SK-N-SH (cell line): ENCODE data around the gene ARGLU1. TPM values are rescaled to one million over a fixed set of nuclear protein-coding genes. Genes with fewer than 3 reads are reported as not detected.

Experiments used
- CTCF ChIA-PET: fragments of 300-600, 350-600 bp; formaldehyde crosslinking; extraction: SDS; loops from one replicate; lab custom pipeline; 2021; lab: Yijun Ruan, JAX
- POLR2A ChIA-PET: fragments of 350-600 bp; sonication (Branson Sonifier 250); formaldehyde crosslinking; extraction: SDS; loops from one replicate; lab custom pipeline; 2020; ENCODE audit warnings: antibody characterized with exemption, inconsistent platforms; lab: Yijun Ruan, JAX
- DNase-seq: peaks from one replicate; pipeline ENCODE4 v3.0.0; 2012
- H2AFZ ChIP-seq: fragments of 200-600 bp; sonication (generic); 2 replicates; pipeline ENCODE4 v1.8.1; 2016; ENCODE audit warnings: antibody characterized with exemption, mild to moderate bottlenecking, low read depth
- H3F3A ChIP-seq: fragments of 200-600 bp; sonication (generic); replicated peaks from 2 replicates; pipeline ENCODE3; 2016; ENCODE audit warnings: antibody characterized with exemption, mild to moderate bottlenecking; ENCODE audit not compliant: insufficient read depth
- H3K27ac ChIP-seq, 2 experiments: fragments of 200-500 bp in 1 of 2; fragments of 200-600 bp in 1 of 2; sonication (Bioruptor generic) in 1 of 2; sonication (generic), shearing (Covaris generic) in 1 of 2; 2 replicates each; pipeline versions ENCODE4 v1.5.1 to v1.6.1; 2014 to 2016; ENCODE audit warnings: low read depth in 2 of 2, inconsistent platforms in 1 of 2, low read length in 1 of 2, mild to moderate bottlenecking in 1 of 2, mixed read lengths in 1 of 2
- H3K27me3 ChIP-seq: fragments of 200-600 bp; sonication (generic), shearing (Covaris generic); 2 replicates; pipeline ENCODE4 v1.6.1; 2016; ENCODE audit warnings: mixed run types; ENCODE audit not compliant: insufficient read depth
- H3K36me3 ChIP-seq, 2 experiments: fragments of 200-500 bp in 1 of 2; fragments of 200-600 bp in 1 of 2; sonication (Bioruptor generic) in 1 of 2; sonication (generic) in 1 of 2; replicated peaks in 1 of 2; 2 replicates each; pipeline versions ENCODE3 to v1.5.1; 2014 to 2016; ENCODE audit warnings: low read length in 1 of 2, mild to moderate bottlenecking in 1 of 2; ENCODE audit not compliant: insufficient read depth in 2 of 2, control insufficient read depth in 1 of 2
- H3K4me1 ChIP-seq, 2 experiments: fragments of 200-500 bp in 1 of 2; fragments of 200-600 bp in 1 of 2; sonication (Bioruptor generic) in 1 of 2; sonication (generic), shearing (Covaris generic) in 1 of 2; 2 replicates each; pipeline versions ENCODE4 v1.5.1 to v1.6.1; 2014 to 2016; ENCODE audit warnings: low read depth in 1 of 2, low read length in 1 of 2, mixed run types in 1 of 2; ENCODE audit not compliant: insufficient read depth in 2 of 2, control insufficient read depth in 1 of 2
- H3K4me2 ChIP-seq: fragments of 200-600 bp; sonication (generic), shearing (Covaris generic); 2 replicates; pipeline ENCODE4 v1.6.1; 2017; ENCODE audit warnings: mixed run types
- H3K4me3 ChIP-seq, 2 experiments: fragments of 200-500 bp in 1 of 2; fragments of 200-600 bp in 1 of 2; sonication (Bioruptor generic) in 1 of 2; sonication (generic), shearing (Covaris generic) in 1 of 2; 2 replicates each; pipeline versions ENCODE4 v1.5.1 to v1.8.1; 2014 to 2016; ENCODE audit warnings: low read depth in 2 of 2, inconsistent platforms in 1 of 2, low read length in 1 of 2, mild to moderate bottlenecking in 1 of 2, mixed read lengths in 1 of 2, moderate library complexity in 1 of 2
- H3K79me2 ChIP-seq: fragments of 200-600 bp; sonication (generic); 2 replicates; pipeline ENCODE4 v1.8.1; 2017; ENCODE audit warnings: mild to moderate bottlenecking; ENCODE audit not compliant: insufficient read depth
- H3K9ac ChIP-seq: fragments of 200-600 bp; sonication (generic); 2 replicates; pipeline ENCODE4 v1.6.1; 2017; ENCODE audit warnings: mixed run types
- H3K9me2 ChIP-seq: fragments of 200-600 bp; sonication (generic); 2 replicates; pipeline ENCODE4 v1.6.1; 2017; ENCODE audit warnings: mixed run types
- H3K9me3 ChIP-seq: fragments of 200-600 bp; sonication (generic); 2 replicates; pipeline ENCODE4 v1.6.1; 2017; ENCODE audit warnings: mixed run types, mild to moderate bottlenecking, moderate library complexity
- H4K20me1 ChIP-seq: fragments of 200-600 bp; sonication (generic); 2 replicates; pipeline ENCODE4 v1.6.1; 2017; ENCODE audit warnings: mild to moderate bottlenecking, mixed run types; ENCODE audit not compliant: insufficient read depth
- CTCF ChIP-seq: fragments of 200-600 bp; sonication (generic); IDR thresholded peaks from 2 replicates; pipeline ENCODE4 v1.6.1; 2017; ENCODE audit warnings: antibody characterized with exemption, mild to moderate bottlenecking, moderate library complexity
- ELF1 ChIP-seq: IDR thresholded peaks from 2 replicates; pipeline ENCODE4 v1.4.0; 2012
- EP300 ChIP-seq, 2 experiments: IDR thresholded peaks; 2 replicates each; pipeline versions ENCODE4 v1.4.0 to v1.6.1; 2012; ENCODE audit warnings: borderline replicate concordance in 1 of 2, low read depth in 1 of 2, low read length in 1 of 2
- EZH2phosphoT487 ChIP-seq: fragments of 200-600 bp; sonication (generic); IDR thresholded peaks from 2 replicates; pipeline ENCODE4 v1.6.1; 2017; ENCODE audit warnings: low read depth, mixed run types, mild to moderate bottlenecking, antibody characterized with exemption, moderate library complexity, borderline replicate concordance
- FOXJ3 ChIP-seq: sonication (generic); formaldehyde crosslinking; IDR thresholded peaks from 2 replicates; pipeline ENCODE4 v1.5.1; 2020; ENCODE audit warnings: mild to moderate bottlenecking, missing genetic modification reagents
- GABPA ChIP-seq: IDR thresholded peaks from 2 replicates; pipeline ENCODE4 v1.4.0; 2012; ENCODE audit warnings: low read depth, mild to moderate bottlenecking
- GATA2 ChIP-seq: sonication (generic); formaldehyde crosslinking; IDR thresholded peaks from 2 replicates; pipeline ENCODE4 v1.5.0; 2020; ENCODE audit warnings: mild to moderate bottlenecking, missing genetic modification reagents
- MXI1 ChIP-seq: IDR thresholded peaks from 2 replicates; pipeline ENCODE4 v1.6.1; 2012; ENCODE audit warnings: mild to moderate bottlenecking, low read depth, low read length, improper control_type of control experiment
- NFIC ChIP-seq: IDR thresholded peaks from 2 replicates; pipeline ENCODE4 v1.4.0; 2012; ENCODE audit warnings: borderline replicate concordance
- POLR2AphosphoS5 ChIP-seq: IDR thresholded peaks from 2 replicates; pipeline ENCODE4 v1.6.1; 2012; ENCODE audit warnings: low read depth, low read length
- RCOR1 ChIP-seq: fragments of 150-350 bp; IDR thresholded peaks from 2 replicates; pipeline ENCODE4 v1.6.1; 2017; ENCODE audit warnings: antibody characterized with exemption, low read length
- REST ChIP-seq: IDR thresholded peaks from 2 replicates; pipeline ENCODE4 v1.6.1; 2012; ENCODE audit warnings: mild to moderate bottlenecking, low read depth, low read length, moderate library complexity
- RXRA ChIP-seq: IDR thresholded peaks from 2 replicates; pipeline ENCODE4 v1.4.0; 2012; ENCODE audit warnings: low read depth, mild to moderate bottlenecking, borderline replicate concordance
- SMC3 ChIP-seq: IDR thresholded peaks from 2 replicates; pipeline ENCODE4 v1.6.1; 2012; ENCODE audit warnings: low read depth, low read length, improper control_type of control experiment
- TEAD4 ChIP-seq: IDR thresholded peaks from 2 replicates; pipeline ENCODE4 v1.4.0; 2012; ENCODE audit warnings: mild to moderate bottlenecking, borderline replicate concordance; ENCODE audit not compliant: insufficient read depth
- USF1 ChIP-seq: IDR thresholded peaks from 2 replicates; pipeline ENCODE4 v1.4.0; 2012; ENCODE audit warnings: low read depth, borderline replicate concordance
- USF2 ChIP-seq: fragments of 150-350 bp; IDR thresholded peaks from 2 replicates; pipeline ENCODE4 v1.6.1; 2017; ENCODE audit warnings: antibody characterized with exemption, low read length, low read depth, borderline replicate concordance
- ZBTB33 ChIP-seq: IDR thresholded peaks from 2 replicates; pipeline ENCODE4 v1.4.0; 2012; ENCODE audit warnings: low read depth, borderline replicate concordance
- whole genome bisulfite sequencing: methylation state at CpG from one replicate; pipeline ENCODE4 v1.1.6; 2017; ENCODE audit warnings: low lambda C conversion rate; 5-methylcytosine and 5-hydroxymethylcytosine counted together
- polyA plus RNA-seq, 3 experiments: library from polyadenylated mRNA; depleted of rRNA; stranded (reverse); fragments of >200 nt; gene quantifications; 2 replicates each; pipeline ENCODE4 v1.2.3, GENCODE V29; 2012

The ARGLU1 gene
- polyA plus RNA-seq, 1 of the 3 experiments (the other 2 are of a cell fraction), result 101 TPM

GRCh38 chr13:106591299-106591698 is 23.4 kb upstream of the ARGLU1 start:
- ChIA-PET POLR2A (no interaction called here), CTCF (interaction anchor here (1.2 kb wide), 1 partner anchor 55 kb away, joined by 3 read pairs; no protein-coding TSS in a partner anchor)
- Histone ChIP-seq H3K27ac (no peak overlapping the region), H3K9me3 (no peaks in the 10 kb centered on the region), H3K79me2 (no peaks in the 10 kb centered on the region), H3K4me1 (peaks cover 0 to 4% of the 10 kb centered on the region in 2 experiments; a peak in 1 of 4 replicates), H3K36me3 (no peaks in the 10 kb centered on the region), H3K4me2 (no peak overlapping the region), H4K20me1 (no peaks in the 10 kb centered on the region), H3K27me3 (no peaks in the 10 kb centered on the region; the same call in 1 of the 2 replicates), H3K9ac (no peak overlapping the region), H2AFZ (no peak overlapping the region), H3F3A (no peaks in the 10 kb centered on the region)
- DNase-seq, result no peak
- TF ChIP-seq ZBTB33 (no peak), RCOR1 (no peak), EP300 (IDR thresholded peaks at IDR 0.05; ENCODE audit: borderline replicate concordance in 1 of 2, low read depth in 1 of 2, low read length in 1 of 2) (no peak), REST (no peak), GATA2 (CRISPR knock-in tag) (no peak), POLR2AphosphoS5 (no peak), USF1 (no peak), RXRA (no peak), TEAD4 (no peak), ELF1 (no peak), CTCF (no peak), EZH2phosphoT487 (no peak), SMC3 (no peak), MXI1 (no peak), FOXJ3 (CRISPR knock-in tag) (no peak), USF2 (no peak), GABPA (no peak), NFIC (no peak)
- TF ChIP-seq, all 33 proteins: peak for 0
- 22% methylated on average over 2 of the region's 2 CpGs for WGBS
- Histone ChIP-seq H3K9me2 (no peaks in the 10 kb centered on the region), H3K4me3 (no peak overlapping the region)
